ENCODE measurements around the gene ARTN. TPM values are rescaled to one million over a fixed set of nuclear protein-coding genes. Genes with fewer than 3 reads are reported as not detected.

Gene ARTN
- polyA plus RNA-seq, 3 donors = 0.15 TPM; not detected in 2

DNA sequence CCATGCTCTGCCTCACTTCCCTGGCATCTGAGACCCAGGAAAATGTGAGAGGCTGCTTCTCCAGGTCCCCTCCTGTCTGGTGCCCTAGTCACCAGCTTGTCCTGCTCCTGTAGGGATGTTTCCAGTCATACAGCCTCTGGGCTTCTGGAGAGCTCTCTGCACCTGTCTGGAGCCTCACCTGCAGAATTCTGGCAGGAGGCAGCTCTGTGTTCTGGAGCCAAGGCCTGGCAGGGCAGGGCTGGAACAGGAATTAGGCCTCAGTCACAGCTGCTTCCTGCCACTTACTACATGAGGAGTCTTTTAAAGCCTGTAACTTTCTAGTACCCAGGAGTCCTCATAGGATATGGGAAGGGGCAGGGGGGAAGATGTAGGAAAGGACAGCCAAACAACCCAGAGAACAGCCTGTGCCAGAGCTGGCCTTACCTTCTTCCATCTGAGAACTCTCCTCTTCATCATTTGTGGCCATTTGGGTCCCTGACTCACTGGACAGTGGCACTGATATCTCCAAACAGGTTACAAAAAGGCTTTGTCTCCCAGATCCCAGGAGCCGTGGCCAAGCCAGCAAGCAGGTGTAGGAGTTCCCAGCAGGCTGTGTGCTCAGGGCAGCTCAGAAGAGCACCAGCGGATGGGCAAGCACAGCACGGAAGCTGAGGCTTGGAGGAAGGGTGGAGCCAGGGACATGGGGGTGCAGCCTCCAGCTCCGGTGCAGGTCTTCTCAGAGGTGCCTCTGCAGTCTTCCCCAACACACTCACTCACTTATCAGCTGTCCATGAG is 31.4 kb upstream of the ARTN start:
- Histone ChIP-seq H4K20me1 (ENCODE audit: insufficient read depth, low read length) (no peaks in the 10 kb centered on the region), H3K36me3 (replicated peaks in 1 of 2; ENCODE audit: control insufficient read depth in 1 of 2, insufficient read depth in 2 of 2, low read length in 2 of 2) (peaks cover 20 to 42% of the 10 kb centered on the region in 2 donors), H3K9ac (ENCODE audit: insufficient read depth, low read length, poor library complexity, severe bottlenecking) (no peak overlapping the region), H2AFZ (ENCODE audit: insufficient read depth, low read depth, low read length, poor library complexity, severe bottlenecking) (no peak overlapping the region), H3K27ac (ENCODE audit: low read depth in 1 of 2, low read length in 2 of 2) (no peak overlapping the region), H3K79me2 (ENCODE audit: insufficient read depth, low read length) (no peaks in the 10 kb centered on the region), H3K9me3 (replicated peaks in 1 of 2; ENCODE audit: control insufficient read depth in 1 of 2, insufficient read depth in 1 of 2, low read length in 2 of 2) (no peaks in the 10 kb centered on the region), H3K4me2 (replicated peaks; ENCODE audit: extremely low read depth, low read length, poor library complexity, severe bottlenecking) (no peak overlapping the region), H3K4me3 (replicated peaks in 1 of 3; ENCODE audit: low read depth in 2 of 3, low read length in 3 of 3) (no peak overlapping the region), H3K4me1 (ENCODE audit: control insufficient read depth in 1 of 2, insufficient read depth in 2 of 2, low read length in 2 of 2) (no peaks in the 10 kb centered on the region), H3K27me3 (ENCODE audit: control insufficient read depth in 2 of 2, insufficient read depth in 2 of 2, low read length in 2 of 2) (no peaks in the 10 kb centered on the region)
- H3K4me3 Mint-ChIP-seq = no peak overlapping the region
- TF ChIP-seq, protein P1, sequence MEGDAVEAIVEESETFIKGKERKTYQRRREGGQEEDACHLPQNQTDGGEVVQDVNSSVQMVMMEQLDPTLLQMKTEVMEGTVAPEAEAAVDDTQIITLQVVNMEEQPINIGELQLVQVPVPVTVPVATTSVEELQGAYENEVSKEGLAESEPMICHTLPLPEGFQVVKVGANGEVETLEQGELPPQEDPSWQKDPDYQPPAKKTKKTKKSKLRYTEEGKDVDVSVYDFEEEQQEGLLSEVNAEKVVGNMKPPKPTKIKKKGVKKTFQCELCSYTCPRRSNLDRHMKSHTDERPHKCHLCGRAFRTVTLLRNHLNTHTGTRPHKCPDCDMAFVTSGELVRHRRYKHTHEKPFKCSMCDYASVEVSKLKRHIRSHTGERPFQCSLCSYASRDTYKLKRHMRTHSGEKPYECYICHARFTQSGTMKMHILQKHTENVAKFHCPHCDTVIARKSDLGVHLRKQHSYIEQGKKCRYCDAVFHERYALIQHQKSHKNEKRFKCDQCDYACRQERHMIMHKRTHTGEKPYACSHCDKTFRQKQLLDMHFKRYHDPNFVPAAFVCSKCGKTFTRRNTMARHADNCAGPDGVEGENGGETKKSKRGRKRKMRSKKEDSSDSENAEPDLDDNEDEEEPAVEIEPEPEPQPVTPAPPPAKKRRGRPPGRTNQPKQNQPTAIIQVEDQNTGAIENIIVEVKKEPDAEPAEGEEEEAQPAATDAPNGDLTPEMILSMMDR (IDR thresholded peaks at IDR 0.05) = no peak
- H3K27ac Mint-ChIP-seq = peak overlapping the region in 4 of 7 donors; percentile 5 to 43 (median 18)
- no peaks in the 10 kb centered on the region for H3K4me1 Mint-ChIP-seq
- WGBS (ENCODE audit: insufficient coverage) = 83% methylated on average over 4 of the region's 4 CpGs
- DNase-seq = no peak
- H3K9me3 Mint-ChIP-seq = peaks cover 0 to 8% (median 2%) of the 10 kb centered on the region in 7 donors
- peaks cover 0 to 2% (median 0%) of the 10 kb centered on the region in 3 donors for H3K27me3 Mint-ChIP-seq (ENCODE audit: low read depth in 3 of 3)
- intact Hi-C loops (cut with micrococcal nuclease) = no loop called here
- H3K36me3 Mint-ChIP-seq = peaks cover 36 to 57% of the 10 kb centered on the region in 2 donors

DNA sequence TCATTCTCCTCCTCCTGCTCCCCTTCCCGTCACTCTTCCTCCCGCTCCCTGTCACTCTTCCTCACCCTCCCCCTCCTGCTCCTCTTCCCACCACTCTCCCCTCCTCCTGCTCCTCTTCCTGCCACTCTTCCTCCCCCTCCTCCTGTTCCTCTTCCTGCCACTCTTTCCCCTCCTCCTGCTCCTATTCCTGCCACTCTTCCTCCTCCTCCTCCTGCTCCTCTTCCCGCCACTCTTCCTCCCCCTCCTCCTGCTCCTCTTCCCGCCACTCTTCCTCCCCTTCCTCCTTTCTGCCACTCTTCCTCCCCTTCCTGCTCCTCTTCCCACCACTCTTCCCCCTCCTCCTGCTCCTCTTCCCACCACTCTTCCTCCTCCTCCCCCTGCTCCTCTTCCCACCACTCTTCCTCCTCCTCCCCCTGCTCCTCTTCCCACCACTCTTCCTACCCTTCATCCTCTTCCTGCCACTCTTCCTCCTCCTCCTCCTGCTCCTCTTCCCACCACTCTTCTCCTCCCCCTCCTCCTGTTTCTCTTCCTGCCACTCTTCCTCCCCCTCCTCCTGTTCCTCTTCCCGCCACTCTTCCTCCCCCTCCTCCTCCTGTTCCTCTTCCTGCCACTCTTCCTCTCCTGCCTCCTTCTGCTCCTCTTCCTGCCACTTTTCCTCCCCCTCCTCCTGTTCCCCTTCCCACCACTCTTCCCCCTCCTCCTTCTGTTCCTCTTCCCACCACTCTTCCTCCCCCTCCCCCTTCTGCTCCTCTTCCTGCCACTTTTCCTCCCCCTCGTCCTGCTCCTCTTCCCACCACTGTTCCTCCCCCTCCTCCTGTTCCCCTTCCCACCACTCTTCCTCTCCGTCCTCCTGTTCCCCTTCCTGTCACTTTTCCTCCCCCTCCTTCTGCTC is 28.7 kb upstream of the ARTN start:
- Mint-ChIP-seq H3K4me3 (no peak overlapping the region), H3K36me3 (peaks cover 31 to 36% of the 10 kb centered on the region in 2 donors), H3K27me3 (ENCODE audit: low read depth in 3 of 3) (peaks cover 0 to 2% (median 1%) of the 10 kb centered on the region in 3 donors), H3K27ac (no peak overlapping the region), H3K9me3 (peaks cover 0 to 8% (median 2%) of the 10 kb centered on the region in 7 donors), H3K4me1 (no peaks in the 10 kb centered on the region)
- Histone ChIP-seq H3K27ac (ENCODE audit: low read depth in 1 of 2, low read length in 2 of 2) (no peak overlapping the region), H3K9ac (ENCODE audit: insufficient read depth, low read length, poor library complexity, severe bottlenecking) (no peak overlapping the region), H3K9me3 (replicated peaks in 1 of 2; ENCODE audit: control insufficient read depth in 1 of 2, insufficient read depth in 1 of 2, low read length in 2 of 2) (no peaks in the 10 kb centered on the region), H2AFZ (ENCODE audit: insufficient read depth, low read depth, low read length, poor library complexity, severe bottlenecking) (no peak overlapping the region), H3K27me3 (ENCODE audit: control insufficient read depth in 2 of 2, insufficient read depth in 2 of 2, low read length in 2 of 2) (no peaks in the 10 kb centered on the region), H3K4me1 (ENCODE audit: control insufficient read depth in 1 of 2, insufficient read depth in 2 of 2, low read length in 2 of 2) (no peaks in the 10 kb centered on the region), H3K4me2 (replicated peaks; ENCODE audit: extremely low read depth, low read length, poor library complexity, severe bottlenecking) (no peak overlapping the region), H3K79me2 (ENCODE audit: insufficient read depth, low read length) (no peaks in the 10 kb centered on the region), H3K36me3 (replicated peaks in 1 of 2; ENCODE audit: control insufficient read depth in 1 of 2, insufficient read depth in 2 of 2, low read length in 2 of 2) (peaks cover 6 to 16% of the 10 kb centered on the region in 2 donors), H3K4me3 (replicated peaks in 1 of 3; ENCODE audit: low read depth in 2 of 3, low read length in 3 of 3) (no peak overlapping the region), H4K20me1 (ENCODE audit: insufficient read depth, low read length) (no peaks in the 10 kb centered on the region)
- TF ChIP-seq, protein P1 (IDR thresholded peaks at IDR 0.05) = no peak
- intact Hi-C loops (cut with micrococcal nuclease) = no loop called here
- WGBS (ENCODE audit: insufficient coverage) = 52% methylated on average over 5 of the region's 7 CpGs
- no peak for DNase-seq

All from CD14-positive monocyte (primary cell).